Measurements from ENCODE around the gene CRB1. TPM values are rescaled to one million over a fixed set of nuclear protein-coding genes. Genes with fewer than 3 reads are reported as not detected.

Gene CRB1
- total and polyA plus RNA-seq, 2 of the 8 experiments (the other 6 are each of a cell fraction or from before 2014, with no cell fraction given), result 0.03 TPM; not detected in 1

- H3K79me2 ChIP-seq (ENCODE audit: control insufficient read depth in 1 of 2, insufficient read depth in 2 of 2, low read length in 2 of 2), result no peaks in the 10 kb centered on the region
These were observed 37.9 kb downstream of the CRB1 start for GRCh38 chr1:197305925-197306324.

More at GRCh38 chr1:197305925-197306324, 37.9 kb downstream of the CRB1 start:
- Histone ChIP-seq H4K8ac (ENCODE audit: extremely low read depth, insufficient read depth, low read length) (no peak overlapping the region), H3K27ac (ENCODE audit: low read depth, low read length) (no peak overlapping the region), H2AK5ac (ENCODE audit: low read depth, low read length) (no peak overlapping the region), H3K4ac (replicated peaks; ENCODE audit: insufficient read length, low read depth, low read length) (no peak overlapping the region), H4K5ac (ENCODE audit: insufficient read length, low read depth, low read length) (no peak overlapping the region), H3K36me3 (ENCODE audit: control insufficient read depth in 2 of 4, insufficient read depth in 4 of 4, low read length in 3 of 4) (no peaks in the 10 kb centered on the region), H3K14ac (ENCODE audit: insufficient read length) (no peak overlapping the region), H3K23me2 (ENCODE audit: low read depth, low read length) (no peaks in the 10 kb centered on the region), H4K20me1 (replicated peaks in 1 of 2; ENCODE audit: control insufficient read depth in 1 of 2, insufficient read depth in 2 of 2, low read length in 2 of 2) (no peaks in the 10 kb centered on the region), H3K18ac (ENCODE audit: extremely low read depth, low read length) (no peak overlapping the region), H4K91ac (replicated peaks; ENCODE audit: insufficient read length, low read length) (no peak overlapping the region), H3K4me3 (ENCODE audit: extremely low read depth in 1 of 4, insufficient read depth in 2 of 4, low read depth in 3 of 4, low read length in 4 of 4) (no peak overlapping the region), H2AFZ (ENCODE audit: low read length) (0 out of 2 replicates have a peak overlapping the region, but pooled peaks have one; percentile 72), H3K27me3 (replicated peaks in 1 of 4; ENCODE audit: control insufficient read depth in 3 of 4, extremely low read depth in 1 of 4, insufficient read depth in 3 of 4, low read length in 3 of 4) (no peaks in the 10 kb centered on the region), H2BK12ac (ENCODE audit: low read depth, low read length) (no peak overlapping the region), H3K79me1 (ENCODE audit: low read depth, low read length) (no peaks in the 10 kb centered on the region), H3K23ac (ENCODE audit: insufficient read length) (no peak overlapping the region), H3K9ac (replicated peaks in 1 of 4; ENCODE audit: extremely low read depth in 1 of 4, low read depth in 3 of 4, low read length in 3 of 4) (no peak overlapping the region), H3K4me1 (replicated peaks in 1 of 4; ENCODE audit: control insufficient read depth in 3 of 4, insufficient read depth in 4 of 4, low read length in 3 of 4) (no peaks in the 10 kb centered on the region), H2BK20ac (ENCODE audit: low read length) (no peak overlapping the region), H3K56ac (replicated peaks; ENCODE audit: insufficient read length, low read depth, low read length) (no peak overlapping the region), H3K4me2 (ENCODE audit: insufficient read depth in 1 of 2, low read depth in 2 of 2, low read length in 2 of 2) (no peak overlapping the region), H3K9me3 (ENCODE audit: insufficient read depth in 2 of 2, low read depth in 1 of 2, low read length in 1 of 2) (peaks cover 0 to 3% of the 10 kb centered on the region in 2 experiments; a peak in 1 of 4 replicates), H2BK5ac (ENCODE audit: low read depth, low read length) (no peak overlapping the region), H2BK15ac (ENCODE audit: low read length) (no peak overlapping the region), H2BK120ac (replicated peaks; ENCODE audit: low read depth, low read length) (no peak overlapping the region)
- whole genome bisulfite sequencing, 2 experiments (ENCODE audit: extremely low coverage in 1 of 2, insufficient coverage in 1 of 2, insufficient read length in 1 of 2, insufficient replicate concordance in 2 of 2, low coverage in 1 of 2, low lambda C conversion rate in 2 of 2, missing lambda C conversion rate in 1 of 2), result 80% methylated on average over 2 of the region's 2 CpGs; no CpG with 5 or more reads in 1 of the 2 experiments
- TF ChIP-seq TAF7 (optimal IDR thresholded peaks at IDR 0.05; ENCODE audit: borderline replicate concordance, low read depth, low read length) (no peak), SRF (IDR thresholded peaks at IDR 0.05; ENCODE audit: low read depth, low read length) (no peak), HDAC2 (IDR thresholded peaks at IDR 0.05; ENCODE audit: borderline replicate concordance in 1 of 2, low read depth in 2 of 2, low read length in 2 of 2) (no peak), USF2 (IDR thresholded peaks at IDR 0.05; ENCODE audit: low read length) (no peak), HDAC6 (IDR thresholded peaks at IDR 0.05; ENCODE audit: low read depth, low read length) (no peak), TCF12 (IDR thresholded peaks at IDR 0.05; ENCODE audit: low read depth, low read length) (no peak), TEAD4 (IDR thresholded peaks at IDR 0.05; ENCODE audit: low read depth, low read length) (no peak), RBBP5 (IDR thresholded peaks at IDR 0.05; ENCODE audit: borderline replicate concordance, low read depth, low read length) (no peak), ZNF274 (IDR thresholded peaks at IDR 0.05; ENCODE audit: borderline replicate concordance, extremely low read depth, low read length) (no peak), EP300 (IDR thresholded peaks at IDR 0.05; ENCODE audit: borderline replicate concordance in 1 of 2, low read depth in 2 of 2, low read length in 2 of 2) (no peak), MAX (IDR thresholded peaks at IDR 0.05) (no peak), POLR2A (IDR thresholded peaks at IDR 0.05; ENCODE audit: control extremely low read depth in 1 of 2, low read depth in 2 of 2, low read length in 2 of 2) (no peak), PHF8 (conservative IDR thresholded peaks at IDR 0.05; ENCODE audit: low read depth, low read length) (no peak), CREB1 (IDR thresholded peaks at IDR 0.05) (no peak)
- FAIRE-seq (no peak), DNase-seq (ENCODE audit: low read depth in 1 of 2, low spot score in 2 of 2) (no peak)
- CTCF ChIA-PET (ENCODE audit: partially characterized antibody), result no interaction called here
- POLR2A ChIA-PET (ENCODE audit: partially characterized antibody), result no interaction called here
